GM12892 (cell line): ENCODE results near the gene KCTD1.

Experiments
- POLR2A ChIP-seq: IDR thresholded peaks from 2 replicates; pipeline ENCODE4 v1.6.1; 2011; ENCODE audit warnings: low read depth, low read length, control low read depth
- POLR2AphosphoS5 ChIP-seq: IDR thresholded peaks from 2 replicates; pipeline ENCODE4 v1.6.1; 2011; ENCODE audit warnings: low read depth, low read length, control low read depth
- TAF1 ChIP-seq: IDR thresholded peaks from 2 replicates; pipeline ENCODE4 v1.6.1; 2011; ENCODE audit warnings: low read depth, mild to moderate bottlenecking, control low read depth, low read length, borderline replicate concordance

- no peak for TF ChIP-seq POLR2A
- no peak for TF ChIP-seq POLR2AphosphoS5
- no peak for TF ChIP-seq TAF1
Observed at GRCh38 chr18:26456070-26456491, 92.3 kb downstream of the KCTD1 start.
